Keratinocyte (primary cell): ENCODE data around the gene ECEL1. TPM values are rescaled to one million over a fixed set of nuclear protein-coding genes. Genes with fewer than 3 reads are reported as not detected.

Experiments used
- DNase-seq: peaks from one replicate; pipeline ENCODE4 v3.0.0-alpha.2; 2011; ENCODE audit warnings: low read depth, missing footprints, low spot score
- FAIRE-seq: peaks from 2 replicates; lab custom pipeline; 2011; peaks lifted over from hg19 to GRCh38; lab: Jason Lieb, UNC
- H2AFZ ChIP-seq: 2 replicates; pipeline ENCODE4 v1.6.0; 2012; ENCODE audit warnings: low read length, control low read depth, inconsistent platforms; ENCODE audit not compliant: control insufficient read depth
- H3K27ac ChIP-seq: 2 replicates; pipeline ENCODE4 v1.5.1; 2011; ENCODE audit warnings: low read length; ENCODE audit not compliant: control insufficient read depth, insufficient read depth
- H3K27me3 ChIP-seq: 3 replicates; pipeline ENCODE4 v1.6.0; 2011; ENCODE audit warnings: low read length; ENCODE audit not compliant: control insufficient read depth, insufficient read depth; ENCODE audit errors: extremely low read depth
- H3K36me3 ChIP-seq, 2 experiments: 2 replicates in 1 of 2; 3 replicates in 1 of 2; pipeline ENCODE4 v1.5.1; 2011; ENCODE audit warnings: low read length in 2 of 2, mild to moderate bottlenecking in 1 of 2; ENCODE audit not compliant: control insufficient read depth in 2 of 2, insufficient read depth in 2 of 2; ENCODE audit errors: extremely low read depth in 1 of 2
- H3K4me1 ChIP-seq: 3 replicates; pipeline ENCODE4 v1.5.1; 2011; ENCODE audit warnings: low read length; ENCODE audit not compliant: control insufficient read depth, insufficient read depth; ENCODE audit errors: extremely low read depth
- H3K4me2 ChIP-seq: 3 replicates; pipeline ENCODE4 v1.6.0; 2011; ENCODE audit warnings: low read depth, low read length; ENCODE audit not compliant: control insufficient read depth, insufficient read depth; ENCODE audit errors: extremely low read depth
- H3K4me3 ChIP-seq, 3 experiments: fragments of 200-600 bp in 1 of 3; sonication (generic) in 1 of 3; 2 replicates in 2 of 3; 3 replicates in 1 of 3; pipeline ENCODE4 v1.5.1; 2011 to 2016; ENCODE audit warnings: low read length in 3 of 3, mild to moderate bottlenecking in 3 of 3, control low read depth in 2 of 3, inconsistent platforms in 1 of 3, low read depth in 1 of 3, mixed read lengths in 1 of 3, mixed run types in 1 of 3, moderate library complexity in 1 of 3; ENCODE audit not compliant: control insufficient read depth in 2 of 3, insufficient read depth in 2 of 3; ENCODE audit errors: extremely low read depth in 1 of 3
- H3K79me2 ChIP-seq: 2 replicates; pipeline ENCODE4 v1.6.0; 2012; ENCODE audit warnings: low read length; ENCODE audit not compliant: control insufficient read depth, insufficient read depth
- H3K9ac ChIP-seq: 3 replicates; pipeline ENCODE4 v1.6.0; 2011; ENCODE audit warnings: low read length; ENCODE audit not compliant: control insufficient read depth, insufficient read depth; ENCODE audit errors: extremely low read depth
- H3K9me1 ChIP-seq: 3 replicates; pipeline ENCODE4 v1.6.0; 2011; ENCODE audit warnings: low read length; ENCODE audit not compliant: control insufficient read depth, insufficient read depth; ENCODE audit errors: extremely low read depth
- H3K9me3 ChIP-seq: 2 replicates; pipeline ENCODE4 v1.5.1; 2012; ENCODE audit warnings: low read depth, low read length; ENCODE audit not compliant: control insufficient read depth
- H4K20me1 ChIP-seq: 3 replicates; pipeline ENCODE4 v1.6.0; 2011; ENCODE audit warnings: low read length; ENCODE audit not compliant: control insufficient read depth, insufficient read depth; ENCODE audit errors: extremely low read depth
- CTCF ChIP-seq, 3 experiments: IDR thresholded peaks in 1 of 3; conservative IDR thresholded peaks in 1 of 3; optimal IDR thresholded peaks in 1 of 3; 2 replicates in 2 of 3; 3 replicates in 1 of 3; pipeline versions ENCODE3 to v1.5.1; 2011; ENCODE audit warnings: low read length in 3 of 3, mild to moderate bottlenecking in 3 of 3, moderate library complexity in 2 of 3, control low read depth in 1 of 3, inconsistent platforms in 1 of 3; ENCODE audit not compliant: insufficient read depth in 2 of 3; ENCODE audit errors: extremely low read depth in 1 of 3
- EZH2 ChIP-seq: IDR thresholded peaks from one replicate; pipeline ENCODE4 v1.6.1; 2012; ENCODE audit warnings: inconsistent platforms, mild to moderate bottlenecking, low read length, moderate library complexity
- dilution Hi-C: fragments of 300-500 bp; cut with MboI; formaldehyde crosslinking; loops from one replicate; pipeline ENCODE4 v1.7.0; 2020; ENCODE audit warnings: low sequenced_read_pairs; ENCODE audit not compliant: extremely low pct_ligation_motif_present
- polyA plus RNA-seq, 5 experiments: library from polyadenylated mRNA; depleted of rRNA in 3 of 5; stranded (reverse) in 3 of 5; stranded (forward) in 1 of 5; unstranded in 1 of 5; fragments of >200 nt; gene quantifications; 1 replicate in 1 of 5; 2 replicates in 3 of 5; 3 replicates in 1 of 5; pipeline versions ENCODE4 v1.2.1 to v1.2.3, GENCODE V29; 2011 to 2012; ENCODE audit warnings: missing spikeins in 2 of 5, low read depth in 1 of 5, low replicate concordance in 1 of 5

ECEL1 gene
- polyA plus RNA-seq, 1 donor (not counting 4 experiments of a cell fraction or from before 2014, with no cell fraction given), result not detected

GRCh38 chr2:232459419-232460035 lies 28.1 kb downstream of the ECEL1 start:
- no peak overlapping the region for H3K9ac ChIP-seq
- dilution Hi-C loops, result no loop called here
- H3K36me3 ChIP-seq, result no peaks in the 10 kb centered on the region

GRCh38 chr2:232458661-232459418 lies 28.8 kb downstream of the ECEL1 start:
- Histone ChIP-seq H4K20me1 (no peaks in the 10 kb centered on the region), H3K79me2 (no peaks in the 10 kb centered on the region), H3K9ac (no peak overlapping the region), H3K4me2 (no peak overlapping the region), H3K4me1 (no peaks in the 10 kb centered on the region), H3K4me3 (no peak overlapping the region), H3K27me3 (peaks cover 17% of the 10 kb centered on the region), H2AFZ (no peak overlapping the region), H3K36me3 (no peaks in the 10 kb centered on the region), H3K27ac (no peak overlapping the region), H3K9me1 (no peaks in the 10 kb centered on the region), H3K9me3 (no peaks in the 10 kb centered on the region)
- FAIRE-seq (no peak), DNase-seq (no peak)
- TF ChIP-seq EZH2, result no peak
- TF ChIP-seq CTCF (optimal IDR thresholded peaks at IDR 0.05 in 1 of 3, IDR thresholded peaks at IDR 0.05 in 1 of 3, conservative IDR thresholded peaks at IDR 0.05 in 1 of 3; ENCODE audit: extremely low read depth in 1 of 3, insufficient read depth in 2 of 3, low read length in 3 of 3), result no peak
- dilution Hi-C loops, result no loop called here

More at GRCh38 chr2:232459419-232460035, 28.1 kb downstream of the ECEL1 start:
- DNase-seq, result no peak
- H3K27me3 ChIP-seq, result peaks cover 17% of the 10 kb centered on the region
- no peaks in the 10 kb centered on the region for H3K9me1 ChIP-seq
- H3K4me1 ChIP-seq, result no peaks in the 10 kb centered on the region
- no peak overlapping the region for H3K4me3 ChIP-seq
- no peak for TF ChIP-seq EZH2
- TF ChIP-seq CTCF (optimal IDR thresholded peaks at IDR 0.05 in 1 of 3, IDR thresholded peaks at IDR 0.05 in 1 of 3, conservative IDR thresholded peaks at IDR 0.05 in 1 of 3; ENCODE audit: extremely low read depth in 1 of 3, insufficient read depth in 2 of 3, low read length in 3 of 3), result no peak
- H3K4me2 ChIP-seq, result no peak overlapping the region
- no peak overlapping the region for H2AFZ ChIP-seq
- H3K79me2 ChIP-seq, result no peaks in the 10 kb centered on the region
- H3K9me3 ChIP-seq, result no peaks in the 10 kb centered on the region
- no peak for FAIRE-seq
- H3K27ac ChIP-seq, result no peak overlapping the region
- H4K20me1 ChIP-seq, result no peaks in the 10 kb centered on the region
